Right hindlimb (tissue), 1 donor: ENCODE results near the gene STK38.
"Not testable (repeated sequence)": the region's sequence is repeated elsewhere in the genome, so short reads cannot be mapped to it uniquely, and the experiment has no call there.

Experiments used
- DNase-seq: peaks from one replicate; pipeline ENCODE4 v3.0.0-alpha.2; 2018

Gene STK38

DNA sequence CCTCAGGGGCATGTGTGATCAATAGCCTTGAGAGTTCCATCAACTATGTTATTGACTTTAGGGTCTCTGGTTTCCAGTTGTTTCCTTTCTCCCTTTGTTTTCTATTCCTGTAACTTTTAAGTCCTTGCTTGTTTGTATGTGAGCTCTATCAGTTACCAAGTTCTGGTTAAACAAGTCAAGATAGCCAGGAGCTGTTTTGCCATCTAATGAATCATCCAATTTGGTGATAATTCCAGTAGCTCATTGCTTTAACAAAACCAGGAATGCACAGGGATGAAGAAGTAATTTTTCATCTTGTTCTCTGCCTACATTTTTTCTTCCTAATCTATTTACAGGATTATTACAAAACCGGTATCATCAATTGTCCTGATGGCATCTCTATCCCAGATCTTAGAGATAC, 68.0 kb downstream of the STK38 start:
- no peak for DNase-seq

DNA sequence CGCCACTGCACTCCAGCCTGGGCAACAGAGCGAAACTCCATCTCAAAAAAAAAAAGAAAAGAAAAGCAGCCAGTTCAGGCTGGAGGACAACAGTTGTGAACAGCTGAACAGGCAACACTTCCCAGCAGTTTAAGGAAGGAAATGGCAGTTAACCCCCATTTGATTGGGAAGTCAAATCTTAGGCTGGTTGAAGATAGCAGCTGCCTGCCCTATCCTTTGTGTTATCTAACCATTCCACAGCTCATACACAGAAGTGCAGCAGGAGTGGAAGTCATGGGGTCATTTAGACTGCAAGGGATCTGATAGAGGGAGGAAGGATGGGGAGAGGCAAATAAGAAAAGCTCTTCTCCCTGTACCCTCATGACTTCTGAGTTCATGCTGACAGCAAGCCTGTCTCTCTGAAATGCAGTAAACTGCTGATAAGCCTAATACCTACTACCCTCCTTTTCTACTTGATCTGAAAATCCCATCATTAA, 69.2 kb downstream of the STK38 start:
- DNase-seq: no peak

DNA sequence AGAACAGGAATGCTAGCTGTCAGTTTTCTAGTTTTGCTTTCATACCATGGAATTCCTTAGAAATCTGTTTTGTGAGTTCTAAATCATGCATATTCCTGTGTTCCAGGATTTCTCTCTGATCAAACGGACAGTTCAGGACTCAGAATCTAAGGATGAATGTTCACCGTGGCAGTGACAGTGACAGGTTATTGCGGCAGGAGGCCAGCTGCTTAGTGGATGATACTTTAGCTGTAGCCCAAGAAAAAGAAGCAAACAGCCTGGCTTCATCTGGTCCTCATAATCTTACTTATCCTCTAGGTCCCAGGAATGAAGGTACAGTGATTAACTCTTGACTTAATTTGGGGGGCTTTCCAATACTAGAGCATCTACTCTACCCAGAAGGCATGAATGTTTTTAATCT, 77.3 kb downstream of the STK38 start:
- DNase-seq: no peak

DNA sequence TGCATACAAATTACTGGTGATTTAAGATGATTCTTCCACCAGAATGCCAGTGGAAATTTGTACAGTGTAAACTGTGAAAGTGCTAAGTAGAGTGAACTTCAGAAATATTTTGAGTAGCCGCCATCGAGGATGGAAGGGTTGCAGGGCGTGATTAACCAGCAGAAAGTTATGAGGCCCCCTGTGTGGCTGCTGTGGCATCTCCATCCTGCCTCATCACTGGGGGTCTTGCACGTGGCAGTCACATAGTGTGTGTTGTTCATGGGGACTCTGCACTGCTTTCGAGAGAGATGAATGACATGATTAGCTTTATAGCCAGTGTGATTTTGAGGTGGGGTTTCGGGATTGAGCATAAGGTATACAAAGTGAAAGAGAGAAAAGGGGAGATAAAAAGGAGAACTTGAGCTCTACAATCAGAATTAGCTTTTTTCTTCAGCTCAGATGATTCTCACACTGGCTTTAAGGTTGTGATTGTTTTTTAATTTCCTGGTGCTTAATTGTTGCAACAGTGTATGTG, 78.1 kb downstream of the STK38 start:
- DNase-seq: no peak

DNA sequence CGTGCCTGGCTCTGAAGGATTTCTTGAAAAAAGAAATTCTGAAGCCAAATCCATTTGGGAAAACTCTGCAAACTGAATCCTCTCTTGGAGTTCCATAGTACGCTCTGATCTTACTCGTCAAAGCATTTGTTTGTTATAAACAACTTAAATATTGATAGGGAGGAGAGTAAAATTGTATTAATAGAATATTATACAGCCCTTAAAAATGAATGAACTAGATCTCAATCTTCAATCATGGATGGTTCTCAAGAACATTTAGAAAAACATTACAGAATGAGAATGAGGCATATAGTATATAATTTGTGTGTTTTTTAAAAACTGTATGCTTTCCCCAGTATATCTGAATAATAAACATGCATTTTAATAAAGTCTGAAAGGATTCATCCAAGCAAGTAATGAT, 79.7 kb downstream of the STK38 start:
- no peak for DNase-seq

DNA sequence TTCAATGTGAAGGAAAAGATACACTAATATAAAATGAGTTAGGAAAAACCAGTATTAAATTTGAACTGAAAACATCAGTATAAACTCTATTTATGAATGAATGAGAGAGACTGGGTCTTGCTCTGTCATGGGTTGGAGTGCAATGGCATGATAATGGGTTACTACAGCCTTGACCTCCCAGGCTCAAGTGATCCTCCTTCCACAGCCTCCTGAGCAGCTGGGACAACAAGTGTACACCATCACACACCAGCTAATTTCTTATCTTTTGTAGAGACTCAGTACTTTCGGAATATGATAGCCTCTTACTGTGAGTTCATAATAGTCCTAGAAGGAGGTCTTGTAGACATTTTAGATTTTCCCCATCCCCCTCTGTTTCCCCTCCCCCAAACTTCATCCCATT, 83.0 kb downstream of the STK38 start:
- DNase-seq: no peak

DNA sequence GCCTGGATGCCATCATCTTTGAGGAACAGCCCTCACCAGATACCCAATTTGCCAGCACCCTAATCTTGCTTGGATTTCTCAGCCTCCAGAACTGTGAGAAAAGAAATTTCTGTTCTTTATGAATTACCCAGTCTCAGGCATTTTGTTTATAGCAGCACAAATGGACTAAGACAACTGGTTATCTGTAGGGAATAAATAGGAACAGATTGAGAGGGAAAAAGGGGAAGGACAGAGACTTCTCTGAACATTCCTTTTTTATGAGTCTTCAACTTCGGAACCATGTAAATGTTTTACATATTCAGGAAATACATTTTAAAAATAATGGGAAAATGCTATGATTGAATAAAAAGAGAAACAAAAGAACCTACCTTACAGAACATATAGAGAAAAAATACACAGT, 83.6 kb downstream of the STK38 start:
- DNase-seq: no peak

DNA sequence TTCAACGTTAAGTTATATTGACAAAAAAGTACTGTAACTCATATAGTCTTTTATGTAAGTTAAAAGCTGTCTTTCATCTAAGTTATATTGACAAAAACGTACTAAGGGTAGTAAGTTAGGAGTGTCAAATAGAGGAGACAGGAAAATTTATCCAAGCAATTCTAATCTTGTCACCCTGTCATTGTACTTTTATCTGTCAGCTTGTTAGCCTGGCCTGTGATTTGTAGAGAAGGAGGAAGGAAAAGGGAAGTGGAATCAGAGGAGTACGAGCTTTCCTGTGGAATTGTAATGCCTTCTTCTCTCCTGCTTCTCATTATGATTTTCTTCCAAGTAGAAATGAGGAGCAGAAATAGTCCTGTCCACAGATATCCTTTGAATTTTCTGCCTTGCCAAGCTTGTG, 85.6 kb downstream of the STK38 start:
- no peak for DNase-seq

DNA sequence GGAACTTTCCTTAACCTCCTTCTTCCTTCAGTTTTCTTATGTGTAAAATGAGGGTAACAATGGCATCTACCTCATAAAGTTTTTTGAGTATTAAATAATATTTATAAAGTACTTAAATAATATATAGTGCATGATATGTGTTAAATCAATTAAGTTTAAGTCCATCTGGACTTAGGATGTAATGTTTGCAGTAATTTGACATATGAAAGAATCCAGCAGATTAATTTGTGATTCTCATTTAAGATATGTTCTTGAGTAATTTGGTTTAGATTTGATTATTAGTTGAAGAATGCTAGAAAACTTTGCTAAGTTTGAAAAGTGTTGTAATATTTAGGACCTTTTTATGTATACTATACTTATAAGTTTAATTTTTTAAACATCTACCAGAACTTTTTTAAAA, 86.4 kb downstream of the STK38 start:
- DNase-seq: no peak

DNA sequence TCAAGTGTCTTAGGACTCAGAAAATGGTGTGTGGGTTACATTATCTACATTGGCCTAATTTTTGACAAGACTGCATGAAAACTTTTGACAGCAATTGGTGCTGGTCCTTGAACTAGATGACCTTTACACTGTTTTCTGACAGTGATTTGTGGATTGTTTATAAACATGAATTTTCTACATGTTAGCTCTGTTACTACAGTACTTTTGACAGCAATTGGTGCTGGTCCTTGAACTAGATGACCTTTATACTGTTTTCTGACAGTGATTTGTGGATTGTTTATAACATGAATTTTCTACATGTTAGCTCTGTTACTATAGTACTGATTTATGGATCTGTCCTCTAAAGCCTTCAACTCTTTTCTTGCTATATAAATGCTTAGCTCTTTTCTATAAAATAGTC, 87.8 kb downstream of the STK38 start:
- no peak for DNase-seq

DNA sequence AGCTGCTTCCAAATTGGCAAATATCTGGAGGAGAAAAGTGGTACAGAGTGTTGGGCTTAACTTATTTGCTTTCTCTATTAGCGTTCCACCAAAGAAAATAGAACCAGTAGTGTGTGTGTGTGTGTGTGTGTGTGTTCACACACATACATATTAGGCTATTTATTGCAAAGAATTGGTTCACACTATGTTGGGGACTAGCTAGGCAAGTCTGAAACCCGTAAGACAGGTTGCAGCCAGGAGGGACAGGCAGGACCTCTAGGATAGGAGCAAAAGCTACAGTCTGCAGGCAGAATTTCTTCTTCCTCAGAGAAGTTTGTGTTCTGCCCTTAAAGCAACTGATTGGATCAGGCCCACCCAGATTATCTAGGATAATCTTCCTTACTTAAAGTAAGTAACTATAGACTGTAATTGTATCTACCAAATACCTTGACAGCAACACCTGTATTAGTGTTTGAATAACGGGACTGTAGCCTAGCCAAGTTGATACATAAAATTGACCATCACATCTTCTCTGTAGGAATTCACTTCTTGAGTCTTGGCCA, 91.7 kb downstream of the STK38 start:
- DNase-seq: no peak

DNA sequence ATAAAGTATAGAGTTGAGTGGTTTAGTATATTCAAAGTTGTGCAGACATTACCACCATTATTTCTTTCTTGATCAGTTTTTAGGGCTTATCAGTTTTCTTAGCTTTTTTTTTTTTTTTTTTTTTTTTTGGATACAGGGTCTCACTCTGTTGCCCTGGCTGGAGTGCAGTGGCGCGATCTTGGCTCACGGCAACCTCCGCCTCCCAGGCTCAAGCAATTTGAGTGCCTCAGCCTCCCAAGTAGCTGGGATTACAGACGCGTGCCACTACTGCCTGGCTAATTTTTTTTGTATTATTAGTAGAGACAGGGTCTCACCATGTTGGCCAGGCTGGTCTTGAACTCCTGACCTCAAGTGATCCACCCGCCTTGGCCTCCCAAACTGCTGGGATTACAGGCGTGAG, 94.4 kb downstream of the STK38 start:
- not testable (repeated sequence) for DNase-seq

DNA sequence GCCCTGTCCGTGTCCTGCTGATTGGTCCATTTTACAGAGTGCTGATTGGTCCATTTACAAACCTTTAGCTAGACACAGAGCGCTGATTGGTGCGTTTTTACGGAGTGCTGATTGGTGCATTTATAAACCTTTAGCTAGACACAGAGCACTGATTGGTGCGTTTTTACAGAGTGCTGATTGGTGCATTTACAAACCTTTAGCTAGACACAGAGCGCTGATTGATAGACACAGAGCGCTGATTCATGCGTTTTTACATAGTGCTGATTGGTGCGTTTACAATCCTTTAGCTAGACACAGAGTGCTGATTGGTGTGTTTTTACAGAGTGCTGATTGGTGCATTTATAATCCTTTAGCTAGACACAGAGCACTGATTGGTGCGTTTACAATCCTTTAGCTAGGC, 98.1 kb downstream of the STK38 start:
- DNase-seq: not testable (repeated sequence)

DNA sequence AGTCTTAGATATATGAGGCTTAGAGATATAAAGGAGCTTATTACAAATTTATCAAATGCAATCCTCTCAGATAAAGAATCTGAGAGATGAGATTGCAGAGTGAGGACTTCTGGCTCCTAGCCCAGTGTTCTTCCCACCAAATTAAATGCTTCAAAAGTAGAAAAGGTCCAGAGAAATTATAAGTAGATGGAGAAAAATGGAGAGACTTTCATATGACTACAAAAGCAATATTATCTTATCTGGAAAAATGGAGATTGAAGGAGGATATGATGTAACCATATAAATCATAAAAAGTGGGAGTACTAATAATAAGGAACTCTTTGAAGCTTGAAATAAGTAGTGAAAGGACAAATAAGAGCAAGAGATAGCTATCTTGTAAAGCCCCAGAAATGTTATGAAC, 101.7 kb downstream of the STK38 start:
- DNase-seq: no peak

DNA sequence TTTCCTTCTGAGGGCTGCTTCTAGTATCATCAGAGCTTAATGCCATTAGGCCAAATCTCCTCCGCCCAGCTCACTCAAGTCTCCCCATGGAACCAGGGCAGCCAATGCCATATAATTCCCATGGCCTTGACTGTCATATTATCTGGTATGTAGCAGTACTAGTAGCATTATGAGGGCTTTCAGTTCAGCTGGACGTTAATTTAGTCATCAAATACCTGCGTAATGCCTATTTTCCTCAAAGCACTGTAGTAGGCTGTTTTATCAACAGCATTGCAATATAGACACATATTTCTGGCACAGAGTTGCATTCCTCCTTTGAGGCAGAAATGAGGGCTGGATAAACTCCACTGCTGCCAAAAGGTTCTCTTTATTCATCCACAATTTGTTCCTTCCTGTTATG, 102.8 kb downstream of the STK38 start:
- no peak for DNase-seq
